ENCODE data around the gene KLHL13. TPM values are rescaled to one million over a fixed set of nuclear protein-coding genes. Genes with fewer than 3 reads are reported as not detected.
"Not testable (repeated sequence)": the region's sequence is repeated elsewhere in the genome, so short reads cannot be mapped to it uniquely, and the experiment has no call there.

Gene KLHL13
- total and polyA plus RNA-seq, 4 donors: 0.47 to 7.9 (median 2.4) TPM

DNA sequence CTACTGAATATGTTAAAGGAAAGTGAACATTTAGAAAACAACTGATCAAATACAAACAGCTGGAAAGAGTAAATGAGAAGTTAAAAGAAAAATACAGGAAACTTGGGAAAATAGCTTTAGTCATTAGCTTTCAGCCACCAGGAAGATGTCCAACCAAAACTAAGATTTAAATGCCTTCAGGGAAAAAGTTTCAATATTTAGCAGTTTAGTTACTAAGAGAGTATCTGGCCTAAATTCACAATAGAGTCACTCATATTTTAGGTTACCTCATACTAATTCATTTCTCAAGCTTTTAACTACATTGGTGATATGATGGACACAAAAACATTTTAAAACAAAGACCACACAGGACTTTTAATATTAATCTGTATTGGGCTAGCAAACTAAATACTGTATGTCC lies 13.1 kb upstream of the KLHL13 start:
- Histone ChIP-seq H3K9me3 (ENCODE audit: control insufficient read depth in 4 of 4, insufficient read depth in 3 of 4, low read length in 3 of 4) (no peaks in the 10 kb centered on the region), H3K27ac (ENCODE audit: low read depth in 1 of 2, low read length in 1 of 2) (no peak overlapping the region), H3K4me1 (ENCODE audit: control insufficient read depth in 5 of 5, insufficient read depth in 5 of 5, low read length in 5 of 5) (no peaks in the 10 kb centered on the region), H3K36me3 (ENCODE audit: control insufficient read depth in 4 of 4, insufficient read depth in 4 of 4, low read length in 4 of 4) (no peaks in the 10 kb centered on the region), H3K27me3 (ENCODE audit: control insufficient read depth in 3 of 3, insufficient read depth in 3 of 3, low read length in 2 of 3) (peaks cover 0 to 4% (median 0%) of the 10 kb centered on the region in 3 donors), H3K9ac (ENCODE audit: insufficient read depth in 1 of 2, low read length in 2 of 2) (no peak overlapping the region), H3K4me3 (no peak overlapping the region)
- TF ChIP-seq, protein P1, sequence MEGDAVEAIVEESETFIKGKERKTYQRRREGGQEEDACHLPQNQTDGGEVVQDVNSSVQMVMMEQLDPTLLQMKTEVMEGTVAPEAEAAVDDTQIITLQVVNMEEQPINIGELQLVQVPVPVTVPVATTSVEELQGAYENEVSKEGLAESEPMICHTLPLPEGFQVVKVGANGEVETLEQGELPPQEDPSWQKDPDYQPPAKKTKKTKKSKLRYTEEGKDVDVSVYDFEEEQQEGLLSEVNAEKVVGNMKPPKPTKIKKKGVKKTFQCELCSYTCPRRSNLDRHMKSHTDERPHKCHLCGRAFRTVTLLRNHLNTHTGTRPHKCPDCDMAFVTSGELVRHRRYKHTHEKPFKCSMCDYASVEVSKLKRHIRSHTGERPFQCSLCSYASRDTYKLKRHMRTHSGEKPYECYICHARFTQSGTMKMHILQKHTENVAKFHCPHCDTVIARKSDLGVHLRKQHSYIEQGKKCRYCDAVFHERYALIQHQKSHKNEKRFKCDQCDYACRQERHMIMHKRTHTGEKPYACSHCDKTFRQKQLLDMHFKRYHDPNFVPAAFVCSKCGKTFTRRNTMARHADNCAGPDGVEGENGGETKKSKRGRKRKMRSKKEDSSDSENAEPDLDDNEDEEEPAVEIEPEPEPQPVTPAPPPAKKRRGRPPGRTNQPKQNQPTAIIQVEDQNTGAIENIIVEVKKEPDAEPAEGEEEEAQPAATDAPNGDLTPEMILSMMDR (IDR thresholded peaks at IDR 0.05; ENCODE audit: control extremely low read depth, extremely low read depth): no peak
- no peak for ATAC-seq (ENCODE audit: insufficient read depth, low FRiP score)
- DNase-seq: no peak

GRCh38 chrX:118128724-118129123 lies 12.1 kb upstream of the KLHL13 start:
- no peak overlapping the region for H3K27ac ChIP-seq (ENCODE audit: low read depth in 1 of 2, low read length in 1 of 2)
- H3K36me3 ChIP-seq (ENCODE audit: control insufficient read depth in 4 of 4, insufficient read depth in 4 of 4, low read length in 4 of 4): no peaks in the 10 kb centered on the region
- H3K4me1 ChIP-seq (ENCODE audit: control insufficient read depth in 5 of 5, insufficient read depth in 5 of 5, low read length in 5 of 5): no peaks in the 10 kb centered on the region
- no peak overlapping the region for H3K4me3 ChIP-seq
- no peak overlapping the region for H3K9ac ChIP-seq (ENCODE audit: insufficient read depth in 1 of 2, low read length in 2 of 2)
- no peak for DNase-seq
- TF ChIP-seq, protein P1 (IDR thresholded peaks at IDR 0.05; ENCODE audit: control extremely low read depth, extremely low read depth): no peak
- WGBS, 2 donors: 80 to 87% methylated on average over 17 to 18 of the region's 18 CpGs
- no peaks in the 10 kb centered on the region for H3K9me3 ChIP-seq (ENCODE audit: control insufficient read depth in 4 of 4, insufficient read depth in 3 of 4, low read length in 3 of 4)
- H3K27me3 ChIP-seq (ENCODE audit: control insufficient read depth in 3 of 3, insufficient read depth in 3 of 3, low read length in 2 of 3): peaks cover 0 to 4% (median 0%) of the 10 kb centered on the region in 3 donors
- ATAC-seq (ENCODE audit: insufficient read depth, low FRiP score): no peak

GRCh38 chrX:118126286-118126685 lies 9.7 kb upstream of the KLHL13 start:
- TF ChIP-seq, protein P1 (IDR thresholded peaks at IDR 0.05; ENCODE audit: control extremely low read depth, extremely low read depth): no peak
- DNase-seq: no peak
- H3K4me1 ChIP-seq (ENCODE audit: control insufficient read depth in 5 of 5, insufficient read depth in 5 of 5, low read length in 5 of 5): no peaks in the 10 kb centered on the region
- H3K36me3 ChIP-seq (ENCODE audit: control insufficient read depth in 4 of 4, insufficient read depth in 4 of 4, low read length in 4 of 4): no peaks in the 10 kb centered on the region
- H3K4me3 ChIP-seq: no peak overlapping the region
- no peak overlapping the region for H3K27ac ChIP-seq (ENCODE audit: low read depth in 1 of 2, low read length in 1 of 2)
- no peak overlapping the region for H3K9ac ChIP-seq (ENCODE audit: insufficient read depth in 1 of 2, low read length in 2 of 2)
- no peaks in the 10 kb centered on the region for H3K9me3 ChIP-seq (ENCODE audit: control insufficient read depth in 4 of 4, insufficient read depth in 3 of 4, low read length in 3 of 4)
- no peak for ATAC-seq (ENCODE audit: insufficient read depth, low FRiP score)
- H3K27me3 ChIP-seq (ENCODE audit: control insufficient read depth in 3 of 3, insufficient read depth in 3 of 3, low read length in 2 of 3): peaks cover 0 to 3% (median 2%) of the 10 kb centered on the region in 3 donors
- 33 to 45% methylated on average over 2 of the region's 2 CpGs for WGBS, 2 donors

GRCh38 chrX:118124243-118124642 lies 7.6 kb upstream of the KLHL13 start:
- 88 to 89% methylated on average over 3 to 4 of the region's 4 CpGs for WGBS, 2 donors

More at GRCh38 chrX:118124243-118124642, 7.6 kb upstream of the KLHL13 start:
- not testable (repeated sequence) for H3K27ac ChIP-seq (ENCODE audit: low read depth in 1 of 2, low read length in 1 of 2); H3K4me3 ChIP-seq; H3K9ac ChIP-seq (ENCODE audit: insufficient read depth in 1 of 2, low read length in 2 of 2); H3K27me3 ChIP-seq (ENCODE audit: control insufficient read depth in 3 of 3, insufficient read depth in 3 of 3, low read length in 2 of 3); ATAC-seq (ENCODE audit: insufficient read depth, low FRiP score); H3K9me3 ChIP-seq (ENCODE audit: control insufficient read depth in 4 of 4, insufficient read depth in 3 of 4, low read length in 3 of 4); H3K36me3 ChIP-seq (ENCODE audit: control insufficient read depth in 4 of 4, insufficient read depth in 4 of 4, low read length in 4 of 4); DNase-seq; H3K4me1 ChIP-seq (ENCODE audit: control insufficient read depth in 5 of 5, insufficient read depth in 5 of 5, low read length in 5 of 5)
